Stimulated activated naive CD4-positive, alpha-beta T cell treated with Interleukin-2 at 50 U/mL for 16 hours (primary cell): ENCODE measurements around the gene MLLT10.
"Not testable (repeated sequence)": the region's sequence is repeated elsewhere in the genome, so short reads cannot be mapped to it uniquely, and the experiment has no call there.

ENCODE experiments used
- DNase-seq: peaks from one replicate; lab custom pipeline; 2025; lab: John Stamatoyannopoulos, UW

MLLT10 gene

DNA sequence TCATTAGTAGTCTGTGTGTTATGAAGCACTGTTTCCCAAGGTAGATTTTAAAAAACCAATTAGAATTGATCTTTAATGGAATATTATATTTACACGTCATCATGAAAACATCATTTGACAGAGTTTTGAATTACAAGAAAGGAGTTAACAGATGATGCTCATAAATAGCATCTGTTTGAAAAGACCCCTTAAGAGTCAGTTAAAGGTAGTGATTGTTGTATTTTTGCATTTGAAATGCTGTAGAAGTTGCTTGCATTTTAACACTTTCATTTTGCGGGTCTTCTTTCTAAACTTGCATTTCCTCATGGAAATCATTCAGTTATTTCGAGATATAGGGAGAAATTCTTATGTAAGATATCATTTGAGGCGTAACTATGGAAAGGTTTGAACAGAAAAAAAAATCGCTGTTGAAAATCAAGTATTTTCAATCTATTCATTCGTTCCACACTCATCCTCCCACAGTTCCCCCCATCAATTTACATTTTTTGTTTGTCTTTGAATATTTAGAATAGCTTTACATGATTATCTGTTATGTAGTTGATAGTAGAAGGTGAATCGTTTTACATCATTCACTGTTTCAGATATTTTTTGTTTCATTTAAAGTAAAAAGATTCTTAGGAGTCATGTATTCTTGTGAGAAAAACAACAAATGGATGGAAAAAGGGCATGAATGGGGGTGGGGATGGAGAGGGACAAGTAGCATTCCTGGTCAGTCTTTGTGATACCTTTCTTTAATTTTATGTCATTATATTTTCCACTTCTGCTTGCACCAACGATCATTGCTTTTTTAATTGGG lies 5.6 kb upstream of the MLLT10 start:
- no peak for DNase-seq

DNA sequence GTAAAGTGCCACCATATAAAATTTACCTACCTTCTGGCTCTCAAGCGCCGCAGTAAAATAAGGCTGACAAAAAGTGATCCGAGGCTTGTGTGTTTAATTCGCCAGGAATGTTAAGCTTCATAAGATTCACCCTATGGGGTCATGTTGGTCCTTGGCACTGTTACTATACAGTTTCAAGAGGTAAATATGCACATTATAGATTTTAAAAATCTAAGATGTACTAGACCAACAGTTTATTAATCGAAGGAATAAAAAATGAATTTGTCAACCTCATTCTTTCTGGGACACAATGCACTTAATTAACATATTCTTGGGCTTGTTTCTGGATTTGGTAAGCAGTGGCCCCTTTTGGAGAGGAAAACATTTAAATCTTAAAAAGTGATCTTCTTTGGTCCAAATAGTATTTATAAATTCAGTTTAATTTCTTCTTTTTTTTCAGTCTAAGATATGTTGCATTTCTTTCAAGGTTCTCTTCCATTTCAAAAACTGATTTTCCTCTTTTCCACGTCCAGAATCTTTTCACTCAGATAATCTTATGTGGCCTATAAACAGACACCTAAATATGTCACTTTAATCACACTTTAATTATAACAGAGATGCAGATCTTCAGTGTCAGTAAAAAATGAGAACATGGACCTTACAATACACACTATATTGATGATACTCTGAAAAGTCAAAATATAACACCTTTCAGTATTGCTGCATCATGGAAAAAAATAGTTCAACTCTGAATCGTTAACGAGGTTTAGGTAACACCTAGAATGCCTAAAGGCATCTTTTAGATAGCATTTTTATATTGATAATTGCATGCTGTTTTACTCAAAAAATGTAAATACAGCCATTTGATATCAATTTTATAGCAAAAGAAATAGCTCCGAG lies 4.8 kb upstream of the MLLT10 start:
- DNase-seq: no peak

DNA sequence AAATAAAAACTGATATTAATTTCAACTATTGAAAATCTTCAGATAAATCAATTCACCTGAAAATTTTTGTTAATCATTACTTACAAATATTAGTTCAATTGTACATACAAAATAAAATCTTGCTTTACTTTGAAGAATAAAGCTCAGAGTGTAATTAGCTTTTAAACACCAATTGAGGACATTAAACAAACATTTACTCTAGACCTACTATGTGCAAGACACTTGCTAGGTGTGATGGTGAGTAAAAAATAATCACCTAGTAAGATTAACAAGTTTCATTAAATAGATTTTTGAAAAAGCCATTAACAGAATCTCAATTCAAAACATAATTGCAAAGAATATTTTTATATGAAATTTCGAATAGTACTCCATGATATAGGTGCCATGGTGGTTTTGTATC lies 3.9 kb upstream of the MLLT10 start:
- DNase-seq: no peak

DNA sequence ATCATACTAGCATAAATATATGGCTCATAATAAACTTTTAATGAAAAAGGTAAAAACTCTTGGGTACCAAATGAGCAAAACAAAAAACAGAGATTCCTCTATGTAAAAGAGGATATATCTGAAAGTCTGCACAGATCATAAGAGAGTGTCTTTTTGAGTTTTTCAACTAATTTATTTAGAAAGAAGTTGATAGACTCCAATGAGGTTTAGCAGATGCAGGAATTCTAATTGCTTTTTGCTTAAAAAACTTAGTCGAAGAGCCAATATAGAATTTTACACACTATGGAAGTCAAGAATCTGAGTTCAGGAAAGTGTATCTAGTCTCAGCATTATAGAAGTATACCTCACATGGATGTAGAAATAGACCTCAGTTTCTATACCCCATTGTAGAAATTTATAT lies 3.4 kb upstream of the MLLT10 start:
- DNase-seq: no peak

DNA sequence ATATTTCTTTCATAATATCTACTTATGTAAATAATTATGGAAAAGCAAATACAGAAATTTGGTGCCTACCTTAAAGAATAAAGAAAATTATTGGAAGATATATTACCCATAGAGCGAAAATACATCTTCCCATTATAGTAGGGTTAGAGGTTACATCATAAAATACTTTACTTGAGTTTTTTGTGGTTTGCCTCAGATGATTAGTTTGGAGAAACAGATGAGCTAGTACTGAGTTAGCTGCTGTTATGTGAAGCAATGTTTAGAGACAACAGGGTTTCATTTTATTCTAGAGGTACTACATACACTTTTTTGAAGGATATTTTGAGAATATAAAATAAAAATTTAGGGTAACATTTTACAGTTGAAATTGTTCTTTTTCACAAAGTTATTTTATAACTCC lies 2.9 kb upstream of the MLLT10 start:
- DNase-seq: no peak

DNA sequence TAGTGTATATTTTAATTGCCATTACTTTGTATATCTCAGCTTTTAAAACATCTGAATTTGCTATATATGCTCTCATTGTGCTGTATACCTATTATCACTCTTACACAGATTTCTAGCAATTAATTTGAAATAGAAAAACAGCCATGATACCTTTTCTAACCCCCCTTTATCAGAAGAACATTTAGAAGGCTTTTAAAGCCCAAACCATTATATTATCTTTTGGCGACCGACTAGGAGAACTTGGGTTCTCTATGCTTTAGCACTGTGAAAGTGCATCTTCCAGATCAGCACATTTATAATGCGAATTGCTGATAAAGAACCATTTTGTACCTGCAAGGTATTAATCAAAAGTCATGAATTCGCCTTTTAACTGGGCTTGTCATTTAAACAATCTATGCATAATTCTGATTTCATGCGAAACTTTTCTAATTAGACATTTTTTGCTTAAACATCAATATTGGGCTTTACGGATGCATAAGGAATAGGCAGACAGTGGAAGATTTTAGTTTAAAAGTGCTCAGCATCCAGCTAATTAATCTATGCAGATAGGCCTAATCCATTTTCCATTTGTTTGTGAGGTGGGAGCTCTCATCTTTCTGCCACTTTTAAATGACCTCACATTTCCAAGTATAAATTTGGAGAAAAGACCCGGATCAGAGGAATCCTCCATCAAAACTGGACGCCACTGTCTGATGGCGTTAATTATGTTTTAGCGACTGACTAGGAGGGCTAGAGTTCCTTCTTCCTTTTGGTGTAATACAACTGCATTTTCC lies 1.2 kb upstream of the MLLT10 start:
- no peak for DNase-seq

DNA sequence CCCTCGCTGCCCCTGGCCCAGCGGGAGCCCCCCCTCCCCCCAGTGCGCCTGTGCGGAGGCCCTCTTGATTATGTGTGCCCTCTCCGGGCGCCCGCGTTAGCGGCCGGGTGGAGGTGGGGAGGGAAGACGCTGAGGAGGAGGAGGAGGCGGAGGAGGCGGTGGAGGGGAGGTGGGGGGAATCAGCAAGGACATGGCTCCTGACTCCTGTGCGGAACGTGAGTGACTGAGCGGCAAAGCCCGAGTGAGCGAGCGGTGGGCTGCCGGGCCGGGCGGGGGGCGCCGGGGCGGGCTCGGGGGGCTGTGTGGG lies 201 bp downstream of the MLLT10 start:
- DNase-seq: no peak

DNA sequence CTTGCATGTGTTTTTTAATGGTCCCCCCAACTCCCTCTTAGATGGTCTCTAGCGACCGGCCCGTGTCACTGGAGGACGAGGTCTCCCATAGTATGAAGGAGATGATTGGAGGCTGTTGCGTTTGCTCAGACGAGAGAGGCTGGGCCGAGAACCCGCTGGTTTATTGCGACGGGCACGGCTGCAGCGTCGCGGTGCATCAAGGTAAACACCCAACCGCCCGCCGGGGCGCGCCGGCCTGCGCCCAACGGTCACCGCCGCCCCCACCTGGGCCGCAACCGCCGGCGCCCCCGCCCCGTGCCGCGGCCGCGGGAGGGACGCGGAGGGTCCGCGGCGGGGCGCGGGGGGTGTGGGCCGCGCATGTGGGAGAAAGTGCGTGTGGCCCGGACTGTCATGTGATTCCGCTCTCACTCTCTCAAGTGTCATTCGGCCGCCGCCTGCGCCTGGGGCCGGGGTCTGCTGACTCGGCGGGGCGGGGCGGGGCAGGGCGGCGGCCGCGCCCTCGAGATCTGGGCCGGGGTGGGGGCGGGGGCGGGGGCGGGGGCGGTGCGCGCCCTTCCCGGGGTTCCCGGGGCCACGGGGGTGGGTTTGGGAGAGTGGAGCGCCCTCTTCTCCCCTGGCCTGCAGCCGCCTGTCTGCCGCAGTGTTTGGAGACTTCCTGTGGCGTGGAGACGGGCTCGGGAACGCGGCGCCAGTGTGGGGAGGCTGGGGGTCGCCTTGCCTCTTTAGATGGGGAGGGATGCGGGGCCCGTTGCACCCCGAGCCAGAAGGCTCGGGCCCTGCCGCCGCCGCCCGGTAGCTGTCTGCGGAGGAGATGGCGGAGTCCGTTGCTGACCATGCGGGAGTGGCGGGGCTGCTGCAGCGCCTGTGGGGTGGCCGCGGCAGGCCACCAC lies 817 bp downstream of the MLLT10 start:
- DNase-seq: peak; percentile 37

DNA sequence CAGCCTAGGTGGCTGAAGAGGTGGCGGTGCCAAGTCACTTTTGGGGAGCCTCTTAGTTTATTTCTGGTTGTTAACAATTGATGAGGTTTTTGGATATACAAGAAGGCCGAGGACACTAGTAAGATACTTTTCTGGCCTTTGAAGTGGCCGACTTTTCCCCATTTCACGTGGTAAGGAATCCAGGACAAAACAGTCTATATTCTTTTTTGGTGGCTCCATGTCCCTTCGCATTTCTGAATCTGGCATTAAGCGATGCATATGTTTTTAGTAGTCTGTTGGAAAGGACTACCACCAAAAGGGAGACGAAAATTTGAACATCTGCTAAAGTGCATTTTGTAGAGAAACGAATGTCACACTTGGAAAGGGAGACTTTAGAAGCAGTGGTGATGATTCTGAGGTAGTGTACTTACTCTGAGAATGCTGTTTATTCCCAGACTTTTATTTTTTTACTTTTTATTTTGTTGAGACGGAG lies 1.5 kb downstream of the MLLT10 start:
- no peak for DNase-seq

DNA sequence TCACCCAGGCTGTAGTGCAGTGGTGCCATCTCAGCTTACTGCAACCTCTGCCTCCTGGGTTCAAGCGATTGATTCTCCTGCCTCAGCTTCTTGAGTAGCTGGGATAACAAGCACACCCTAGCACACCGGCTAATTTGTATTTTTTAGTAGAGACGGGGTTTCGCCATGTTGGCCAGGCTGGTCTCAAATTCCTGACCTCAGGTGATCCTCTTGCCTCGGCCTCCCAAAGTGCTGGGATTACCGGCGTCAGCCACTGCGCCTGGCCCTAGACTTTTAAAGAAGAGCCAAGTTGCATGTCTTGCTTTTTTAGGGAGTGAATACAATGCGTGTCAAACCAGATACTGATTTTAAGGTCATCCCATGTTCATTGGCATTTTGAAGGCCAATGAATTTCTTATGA lies 1.9 kb downstream of the MLLT10 start:
- not testable (repeated sequence) for DNase-seq

DNA sequence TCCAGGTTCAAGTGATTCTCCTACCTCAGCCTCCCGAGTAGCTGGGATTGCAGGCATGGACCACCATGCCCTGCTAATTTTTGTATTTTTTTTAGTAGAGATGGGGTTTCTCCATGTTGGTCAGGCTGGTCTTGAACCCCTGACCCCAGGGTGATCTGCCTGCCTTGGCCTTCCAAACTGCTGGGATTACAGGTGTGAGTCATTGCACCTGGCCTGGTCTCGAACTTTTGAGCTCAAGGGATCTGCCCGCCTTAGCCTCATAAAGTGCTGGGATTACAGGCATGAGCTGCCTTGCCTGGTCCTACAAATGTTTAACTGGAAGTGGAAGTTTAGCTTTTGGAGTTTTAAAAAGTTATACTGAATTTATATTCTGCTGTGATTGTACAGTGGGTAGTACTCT lies 2.8 kb downstream of the MLLT10 start:
- DNase-seq: no peak

DNA sequence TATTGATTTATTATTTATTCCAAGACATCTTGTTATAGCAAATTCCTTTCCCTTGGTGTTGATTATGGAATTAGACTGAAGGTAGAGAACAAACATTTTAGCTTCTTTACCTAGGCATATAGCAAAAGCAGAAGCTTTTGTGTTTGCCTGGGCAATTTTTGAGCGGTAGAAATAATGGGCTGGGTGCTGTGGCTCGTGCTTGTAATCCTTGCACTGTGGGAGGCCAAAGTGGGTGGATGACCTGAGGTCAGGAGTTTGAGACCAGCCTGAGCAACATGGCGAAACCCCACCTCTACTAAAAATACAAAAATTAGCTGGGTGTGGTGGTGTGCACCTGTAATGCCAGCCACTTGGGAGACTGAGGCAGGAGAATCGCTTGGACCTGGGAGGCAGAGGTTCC lies 6.7 kb downstream of the MLLT10 start:
- not testable (repeated sequence) for DNase-seq

DNA sequence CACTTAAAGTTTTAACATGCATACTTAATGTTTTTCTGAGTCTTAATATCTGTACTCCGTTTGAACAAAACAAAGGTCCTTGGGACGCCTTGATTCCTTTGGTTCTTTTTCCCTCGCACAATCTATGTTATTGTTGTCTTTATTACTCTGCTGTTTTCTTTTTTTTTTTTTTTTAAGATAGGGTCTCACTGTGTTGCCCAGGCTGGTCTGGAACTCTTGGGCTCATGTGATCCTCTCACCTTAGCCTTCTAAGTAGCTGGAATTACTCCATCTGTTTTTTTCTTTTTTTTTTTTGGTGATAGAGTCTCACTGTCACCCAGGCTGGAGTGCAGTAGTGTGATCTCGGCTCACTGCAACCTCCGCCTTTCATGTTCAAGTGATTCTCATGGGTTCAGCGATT lies 13.2 kb downstream of the MLLT10 start:
- no peak for DNase-seq

DNA sequence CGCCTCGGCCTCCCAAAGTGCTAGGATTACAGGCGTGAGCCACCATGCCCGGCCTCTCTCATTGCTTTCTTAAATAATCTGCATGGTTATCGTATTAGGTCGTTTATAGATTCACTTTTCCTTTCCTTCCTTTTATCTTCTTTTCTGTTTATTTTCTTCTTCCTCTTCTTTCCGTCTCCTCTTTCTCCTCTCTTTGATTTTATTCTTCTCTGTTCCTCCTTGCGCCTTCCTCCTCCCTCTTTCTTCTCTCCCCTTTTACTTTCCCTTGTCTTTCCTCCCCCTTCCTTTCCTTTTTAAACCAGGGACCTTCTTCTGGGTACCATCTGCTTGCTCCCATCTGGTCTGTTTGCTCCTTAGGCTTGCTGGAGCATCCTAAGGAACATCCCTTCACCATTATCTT lies 18.6 kb downstream of the MLLT10 start:
- no peak for DNase-seq

DNA sequence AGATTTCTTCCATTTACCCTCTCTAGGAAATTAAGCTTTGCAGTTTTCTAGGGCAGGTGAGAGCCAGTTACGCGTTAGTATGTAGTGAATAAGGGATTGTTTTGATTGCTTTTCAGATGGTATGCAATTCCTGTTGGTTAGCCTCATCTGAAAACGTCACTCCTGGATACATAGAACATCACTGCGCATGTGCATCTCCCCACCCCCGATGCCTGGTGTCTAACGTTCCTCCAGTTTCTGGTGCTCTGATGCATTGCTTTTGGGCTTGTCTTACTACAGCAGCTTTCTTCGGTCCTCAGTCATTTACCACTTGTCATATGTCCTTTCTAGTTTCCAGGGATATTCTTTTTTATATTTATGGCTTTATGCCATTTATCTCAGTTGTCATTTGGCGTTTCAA lies 22.5 kb downstream of the MLLT10 start:
- no peak for DNase-seq

DNA sequence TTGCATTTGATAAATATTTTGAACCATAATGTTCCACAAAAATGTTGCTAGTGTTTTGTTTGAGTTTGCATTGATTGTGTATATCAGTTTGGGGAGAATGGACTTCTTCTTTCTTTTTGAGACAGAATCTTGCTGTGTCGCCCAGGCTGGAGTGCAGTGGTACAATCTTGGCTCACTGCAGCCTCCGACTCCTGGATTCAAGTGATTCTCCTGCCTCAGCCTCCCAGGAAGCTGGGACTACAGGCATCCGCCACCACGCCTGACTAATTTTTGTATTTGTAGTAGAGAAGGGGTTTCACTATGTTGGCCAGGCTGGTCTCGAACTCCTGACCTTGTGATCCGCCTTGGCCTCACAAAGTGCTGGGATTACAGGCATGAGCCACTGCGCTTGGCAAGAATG lies 25.0 kb downstream of the MLLT10 start:
- not testable (repeated sequence) for DNase-seq

DNA sequence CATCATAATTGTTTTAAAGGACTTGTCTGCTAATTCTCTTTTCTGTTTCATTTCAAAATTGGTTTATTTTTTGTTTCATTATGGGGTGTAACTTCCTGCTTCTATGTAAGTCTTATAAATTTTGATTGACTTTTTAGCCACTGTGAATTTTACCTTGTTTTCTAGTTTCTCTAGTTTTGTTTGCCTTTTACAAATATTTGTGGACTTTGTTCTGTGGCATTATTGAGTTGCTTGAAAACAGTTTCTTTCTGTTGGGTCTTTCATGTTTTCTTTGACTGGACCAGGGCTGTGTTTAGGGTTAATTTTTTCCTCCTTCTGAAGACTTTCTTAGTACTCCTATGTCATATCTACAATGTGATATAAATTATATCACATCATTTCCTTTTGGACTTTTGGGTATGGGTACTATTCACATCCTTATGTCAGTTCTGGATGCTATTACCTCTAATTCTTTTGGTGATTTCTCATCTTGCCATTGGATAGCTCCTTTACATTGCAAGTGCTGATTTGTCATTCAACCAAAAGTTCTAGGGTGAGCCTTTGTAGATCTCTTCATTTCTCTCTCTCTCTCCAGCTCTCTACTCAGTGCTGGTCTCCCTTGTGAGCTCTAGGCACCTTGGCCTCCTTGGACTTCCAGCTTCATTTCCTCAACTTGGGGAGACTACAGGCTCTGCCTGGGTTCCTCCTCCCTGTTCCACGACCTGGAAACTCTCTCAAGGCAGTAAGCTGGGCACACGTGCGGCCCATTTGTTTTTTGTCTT lies 36.9 kb downstream of the MLLT10 start:
- DNase-seq: no peak

DNA sequence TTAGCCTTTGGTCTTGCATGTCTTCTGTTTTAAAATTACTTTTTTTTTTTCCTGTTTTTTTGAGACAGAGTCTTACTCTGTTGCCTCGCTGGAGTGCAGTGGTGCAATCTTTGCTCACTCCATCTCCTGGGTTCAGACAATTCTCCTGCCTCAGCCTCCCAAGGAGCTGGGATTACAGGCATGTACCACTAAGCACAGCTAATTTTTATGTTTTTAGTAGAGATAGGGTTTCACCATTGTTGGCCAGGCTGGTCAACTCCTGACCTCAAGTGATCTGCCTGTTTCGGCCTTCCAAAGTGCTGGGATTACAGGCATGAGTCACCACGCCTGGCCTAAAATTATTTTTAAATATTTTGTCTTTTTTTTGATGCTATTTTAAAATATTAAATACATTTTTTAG lies 38.5 kb downstream of the MLLT10 start:
- no peak for DNase-seq

DNA sequence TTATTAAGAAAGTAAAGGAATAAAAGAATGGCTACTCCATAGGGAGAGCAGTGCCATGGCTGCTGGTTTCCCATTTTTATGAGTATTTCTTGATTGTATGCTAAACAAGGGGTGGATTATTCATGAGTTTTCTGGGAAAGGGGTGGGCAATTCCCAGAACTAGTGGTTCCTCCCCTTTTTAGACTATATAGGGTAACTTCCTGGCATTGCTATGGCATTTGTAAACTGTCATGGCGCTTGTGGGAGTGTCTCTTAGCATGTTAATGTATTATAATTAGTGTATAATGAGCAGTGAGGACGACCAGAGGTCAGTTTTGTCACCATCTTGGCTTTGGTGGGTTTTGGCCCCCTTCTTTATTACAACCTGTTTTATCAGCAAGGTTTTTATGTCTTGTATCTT lies 40.5 kb downstream of the MLLT10 start:
- DNase-seq: not testable (repeated sequence)

DNA sequence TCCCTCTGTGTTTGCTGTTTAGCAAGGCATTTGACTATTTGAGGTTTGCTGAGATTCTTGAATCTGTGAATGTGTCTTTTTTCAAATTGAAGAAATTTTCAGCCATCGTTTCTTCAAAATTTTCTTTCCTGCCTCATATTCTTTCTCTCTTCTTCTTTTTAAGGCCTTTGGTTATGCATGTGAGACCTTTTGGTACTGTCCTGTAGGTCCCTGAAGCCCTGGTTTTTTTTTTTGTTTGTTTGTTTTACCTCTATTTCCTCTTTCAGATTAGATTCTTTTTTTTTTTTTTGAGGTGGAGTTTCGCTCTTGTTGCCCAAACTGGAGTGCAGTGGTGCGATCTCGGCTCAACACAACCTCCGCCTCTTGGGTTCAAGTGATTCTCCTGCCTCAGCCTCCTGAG lies 45.3 kb downstream of the MLLT10 start:
- no peak for DNase-seq

DNA sequence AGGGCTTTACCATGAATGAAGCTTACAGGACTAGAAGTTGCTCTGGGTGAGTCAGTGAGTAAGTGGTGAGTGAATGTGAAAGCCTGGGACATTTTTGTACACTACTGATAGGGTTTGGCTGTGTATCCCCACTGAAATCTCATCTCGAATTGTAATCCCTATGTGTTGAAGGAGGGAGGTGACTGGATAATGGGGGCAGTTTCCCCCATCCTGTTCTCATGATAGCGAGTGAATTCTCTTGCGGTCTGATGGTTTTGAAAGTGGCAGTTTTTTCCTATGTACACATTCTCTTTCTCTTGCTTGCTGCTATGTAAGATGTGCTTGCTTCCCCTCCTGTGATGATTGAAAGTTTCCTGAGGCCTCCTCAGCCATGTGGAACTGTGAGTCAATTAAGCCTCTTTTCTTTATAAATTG lies 47.4 kb downstream of the MLLT10 start:
- not testable (repeated sequence) for DNase-seq
